Measurements from ENCODE around the gene PTGR2. TPM values are rescaled to one million over a fixed set of nuclear protein-coding genes. Genes with fewer than 3 reads are reported as not detected.
"Not testable (repeated sequence)": the region's sequence is repeated elsewhere in the genome, so short reads cannot be mapped to it uniquely, and the experiment has no call there.

PTGR2 gene
- total RNA-seq, 3 donors from 2014 or later = 11.4 to 23.2 (median 17.2) TPM

DNA sequence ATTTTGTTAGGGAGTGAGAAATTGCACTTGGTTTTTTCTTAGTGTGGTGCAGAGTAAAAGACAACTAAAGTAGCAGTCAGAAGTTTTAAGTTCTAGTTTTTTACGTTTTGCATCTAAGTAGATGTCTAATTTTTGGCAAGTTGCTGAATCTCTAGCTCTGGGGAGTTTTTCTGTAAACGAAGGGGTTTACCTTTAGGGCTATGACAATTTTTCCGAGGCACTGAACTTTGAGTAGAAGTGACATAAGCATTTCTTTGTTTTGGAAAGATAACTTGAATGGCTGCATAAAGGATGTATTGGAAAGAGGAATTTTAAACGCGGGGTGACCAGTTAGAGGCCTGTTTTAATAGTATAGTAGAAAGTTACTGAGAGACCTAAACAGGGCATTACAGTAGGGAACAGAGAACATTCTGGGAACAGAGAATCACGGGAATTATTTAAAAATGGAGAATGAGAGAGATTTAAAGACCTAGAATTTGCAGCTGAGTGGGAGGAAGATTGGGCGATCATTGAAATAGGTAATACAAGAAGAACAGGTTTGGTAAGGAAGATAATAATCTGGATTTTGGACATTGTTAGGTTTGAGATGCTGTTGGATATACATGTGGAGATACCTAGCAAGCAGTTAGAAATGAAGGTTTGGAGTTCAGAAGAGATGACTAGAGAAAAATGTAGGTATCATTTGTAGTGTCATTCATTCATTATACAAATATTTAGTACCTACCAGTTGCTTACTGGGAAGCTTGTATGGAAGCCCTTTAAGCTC lies 36.2 kb downstream of the PTGR2 start:
- Histone ChIP-seq H3K36me3 (ENCODE audit: low read depth) (no peaks in the 10 kb centered on the region), H3K9me3 (no peaks in the 10 kb centered on the region), H3K4me3 (no peak overlapping the region), H3K4me1 (ENCODE audit: low read depth) (peaks cover 10% of the 10 kb centered on the region)
- intact Hi-C loops (cut with DNase I, micrococcal nuclease) = no loop called here
- no peak for ATAC-seq
- TF ChIP-seq, protein P1, sequence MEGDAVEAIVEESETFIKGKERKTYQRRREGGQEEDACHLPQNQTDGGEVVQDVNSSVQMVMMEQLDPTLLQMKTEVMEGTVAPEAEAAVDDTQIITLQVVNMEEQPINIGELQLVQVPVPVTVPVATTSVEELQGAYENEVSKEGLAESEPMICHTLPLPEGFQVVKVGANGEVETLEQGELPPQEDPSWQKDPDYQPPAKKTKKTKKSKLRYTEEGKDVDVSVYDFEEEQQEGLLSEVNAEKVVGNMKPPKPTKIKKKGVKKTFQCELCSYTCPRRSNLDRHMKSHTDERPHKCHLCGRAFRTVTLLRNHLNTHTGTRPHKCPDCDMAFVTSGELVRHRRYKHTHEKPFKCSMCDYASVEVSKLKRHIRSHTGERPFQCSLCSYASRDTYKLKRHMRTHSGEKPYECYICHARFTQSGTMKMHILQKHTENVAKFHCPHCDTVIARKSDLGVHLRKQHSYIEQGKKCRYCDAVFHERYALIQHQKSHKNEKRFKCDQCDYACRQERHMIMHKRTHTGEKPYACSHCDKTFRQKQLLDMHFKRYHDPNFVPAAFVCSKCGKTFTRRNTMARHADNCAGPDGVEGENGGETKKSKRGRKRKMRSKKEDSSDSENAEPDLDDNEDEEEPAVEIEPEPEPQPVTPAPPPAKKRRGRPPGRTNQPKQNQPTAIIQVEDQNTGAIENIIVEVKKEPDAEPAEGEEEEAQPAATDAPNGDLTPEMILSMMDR (IDR thresholded peaks at IDR 0.05) = no peak
- DNase-seq = no peak

DNA sequence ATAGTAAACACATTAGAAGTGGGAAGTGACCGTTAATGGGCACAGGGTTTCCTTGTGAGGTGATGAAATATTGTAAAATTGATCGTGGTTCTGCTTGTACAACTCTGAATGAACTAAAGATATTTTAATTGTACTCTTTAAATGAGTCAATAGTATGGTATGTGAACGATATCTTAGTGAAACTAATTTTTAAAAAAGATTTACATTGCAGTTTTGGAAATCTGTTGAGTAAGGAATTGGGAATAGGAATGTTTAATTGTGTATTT lies 36.8 kb downstream of the PTGR2 start:
- H3K36me3 ChIP-seq (ENCODE audit: low read depth) = no peaks in the 10 kb centered on the region
- intact Hi-C loops (cut with DNase I, micrococcal nuclease) = no loop called here
- H3K9me3 ChIP-seq = no peaks in the 10 kb centered on the region
- TF ChIP-seq, protein P1 (IDR thresholded peaks at IDR 0.05) = no peak
- H3K4me1 ChIP-seq (ENCODE audit: low read depth) = peaks cover 10% of the 10 kb centered on the region
- no peak overlapping the region for H3K4me3 ChIP-seq
- no peak for DNase-seq
- no peak for ATAC-seq

DNA sequence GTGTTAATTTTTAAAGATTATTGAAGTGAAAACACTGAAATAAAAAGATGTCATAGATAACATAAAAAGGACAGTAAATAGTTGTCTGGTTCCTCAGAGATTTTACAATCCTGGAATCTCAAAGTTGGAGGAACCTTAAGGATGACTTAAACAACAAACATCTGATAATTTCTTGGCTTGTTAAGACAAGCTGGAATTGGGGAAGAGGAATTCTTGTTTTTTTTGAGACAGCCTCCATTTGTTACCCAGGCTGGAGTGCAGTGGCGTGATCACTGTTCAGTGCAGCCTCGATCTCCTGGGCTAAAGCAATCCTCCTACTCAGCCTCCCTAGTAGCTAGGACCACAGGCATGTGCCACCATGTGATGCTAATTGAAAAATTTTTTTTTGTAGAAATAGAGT lies 37.3 kb downstream of the PTGR2 start:
- no peak for ATAC-seq
- Histone ChIP-seq H3K4me3 (no peak overlapping the region), H3K36me3 (ENCODE audit: low read depth) (no peaks in the 10 kb centered on the region), H3K9me3 (no peaks in the 10 kb centered on the region), H3K4me1 (ENCODE audit: low read depth) (peaks cover 10% of the 10 kb centered on the region)
- TF ChIP-seq, protein P1 (IDR thresholded peaks at IDR 0.05) = no peak
- intact Hi-C loops (cut with DNase I, micrococcal nuclease) = no loop called here
- DNase-seq = no peak

DNA sequence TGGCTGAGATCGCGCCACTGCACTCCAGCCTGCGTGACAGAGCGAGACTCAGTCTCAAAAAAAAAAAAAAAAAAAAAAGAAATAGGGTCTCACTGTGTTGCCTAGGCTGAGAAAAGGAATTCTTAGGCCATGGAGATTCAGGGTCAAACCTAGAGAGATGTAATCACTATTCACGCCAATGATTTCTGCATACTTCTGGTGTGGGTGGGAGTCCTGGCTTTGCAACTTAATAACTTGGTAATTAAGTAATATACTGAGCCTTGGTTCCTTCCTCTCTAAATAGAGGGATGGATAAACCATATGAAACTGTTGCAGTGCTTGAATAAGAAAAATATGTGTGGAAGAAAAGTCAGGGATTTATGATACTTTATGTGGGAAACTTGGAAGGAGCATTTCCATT lies 37.7 kb downstream of the PTGR2 start:
- no peak overlapping the region for H3K4me3 ChIP-seq
- ATAC-seq (no peak), DNase-seq (no peak)
- H3K36me3 ChIP-seq (ENCODE audit: low read depth) = no peaks in the 10 kb centered on the region
- no peaks in the 10 kb centered on the region for H3K9me3 ChIP-seq
- TF ChIP-seq, protein P1 (IDR thresholded peaks at IDR 0.05) = no peak
- H3K4me1 ChIP-seq (ENCODE audit: low read depth) = peaks cover 10% of the 10 kb centered on the region
- intact Hi-C loops (cut with DNase I, micrococcal nuclease) = no loop called here

DNA sequence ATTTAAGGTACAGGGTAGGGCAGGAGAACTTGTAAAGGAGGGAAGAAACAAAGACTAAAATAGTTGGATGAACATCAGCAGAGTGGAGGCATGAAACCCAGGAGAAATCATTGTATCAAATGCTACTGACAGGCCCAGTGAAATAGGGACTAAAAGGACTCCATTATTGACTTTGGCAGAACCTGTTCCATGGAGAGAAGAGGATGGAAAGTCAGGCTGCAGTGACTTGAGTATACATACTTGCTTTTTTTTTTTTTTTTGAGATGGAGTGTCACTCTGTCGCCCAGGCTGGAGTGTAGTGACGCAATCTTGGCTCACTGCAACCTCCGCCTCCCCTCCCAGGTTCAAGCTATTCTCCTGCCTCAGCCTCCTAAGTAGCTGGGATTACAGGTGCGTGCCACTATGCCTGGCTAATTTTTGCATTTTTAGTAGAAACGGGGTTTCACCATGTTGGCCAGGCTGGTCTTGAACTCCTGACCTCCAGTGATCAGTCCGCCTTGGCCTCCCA lies 42.6 kb downstream of the PTGR2 start:
- DNase-seq; H3K36me3 ChIP-seq (ENCODE audit: low read depth); H3K4me3 ChIP-seq; ATAC-seq; H3K9me3 ChIP-seq; H3K4me1 ChIP-seq (ENCODE audit: low read depth); intact Hi-C loops (cut with DNase I, micrococcal nuclease): not testable (repeated sequence)

DNA sequence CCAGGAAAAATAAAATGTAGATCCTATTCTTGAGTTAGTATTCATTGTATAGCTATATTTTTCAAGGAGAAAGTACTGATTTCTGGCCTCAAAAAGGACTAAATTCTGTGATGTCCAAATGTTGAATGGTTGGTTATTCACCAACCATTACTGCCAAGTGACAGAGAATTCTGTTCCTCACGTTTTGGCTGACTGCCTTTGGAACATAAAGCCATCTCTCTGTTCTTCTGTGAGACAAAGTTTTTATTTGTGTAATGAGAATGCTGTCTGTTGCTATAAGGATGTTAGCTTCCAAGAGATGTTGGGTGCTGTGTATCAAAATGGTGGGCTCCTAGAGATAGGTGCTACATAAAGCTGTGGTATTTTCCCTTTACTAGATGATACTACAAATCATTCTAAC lies 44.3 kb downstream of the PTGR2 start:
- Histone ChIP-seq H3K9me3 (no peaks in the 10 kb centered on the region), H3K4me1 (ENCODE audit: low read depth) (no peaks in the 10 kb centered on the region), H3K4me3 (no peak overlapping the region), H3K36me3 (ENCODE audit: low read depth) (peaks cover 3% of the 10 kb centered on the region)
- ATAC-seq (no peak), DNase-seq (no peak)
- intact Hi-C loops (cut with DNase I, micrococcal nuclease) = no loop called here
- TF ChIP-seq, protein P1 (IDR thresholded peaks at IDR 0.05) = no peak

All from mucosa of descending colon (tissue), 3 donors.